OCI-LY7 (cell line): ENCODE measurements around the gene SEMA4D. TPM values are rescaled to one million over a fixed set of nuclear protein-coding genes. Genes with fewer than 3 reads are reported as not detected.

Source experiments
- BruUV-seq: library from RNA; stranded (reverse); fragments of 400-500 nt; replicated peaks from 2 replicates; lab custom pipeline; 2021; lab: Mats Ljungman, UMichigan
- CTCF ChIA-PET: fragments of 300-600 bp; sonication (Branson Sonifier 250); formaldehyde crosslinking; loops from one replicate; lab custom pipeline; 2022; ENCODE audit warnings: antibody characterized with exemption; ENCODE audit not compliant: unreplicated experiment; lab: Charles Lee
- POLR2A ChIA-PET: fragments of 300-600 bp; sonication (Branson Sonifier 250); formaldehyde crosslinking; loops from one replicate; lab custom pipeline; 2022; ENCODE audit warnings: antibody characterized with exemption; lab: Charles Lee
- DNase-seq: peaks from one replicate; pipeline ENCODE4 v3.0.0-alpha.2; 2015; ENCODE audit warnings: low spot score
- H2AFZ ChIP-seq: fragments of 200-600 bp; sonication (generic), shearing (Covaris generic); 2 replicates; pipeline ENCODE4 v1.6.1; 2014; ENCODE audit warnings: mild to moderate bottlenecking, antibody characterized with exemption, low read length, moderate library complexity
- H3K27ac ChIP-seq: fragments of 200-600 bp; sonication (generic); 2 replicates; pipeline ENCODE4 v1.5.1; 2014; ENCODE audit warnings: mixed run types, low read depth, mild to moderate bottlenecking, moderate library complexity, low read length, inconsistent platforms; ENCODE audit not compliant: poor library complexity, severe bottlenecking
- H3K36me3 ChIP-seq: fragments of 200-600 bp; sonication (generic); 2 replicates; pipeline ENCODE4 v1.6.1; 2014; ENCODE audit warnings: mild to moderate bottlenecking, antibody characterized with exemption, low read length, moderate library complexity, mixed read lengths; ENCODE audit not compliant: insufficient read depth
- H3K4me1 ChIP-seq: fragments of 200-600 bp; sonication (generic); 2 replicates; pipeline ENCODE4 v1.5.1; 2014; ENCODE audit warnings: mild to moderate bottlenecking, low read length; ENCODE audit not compliant: insufficient read depth, poor library complexity, severe bottlenecking
- H3K4me2 ChIP-seq: fragments of 200-600 bp; sonication (generic); 2 replicates; pipeline ENCODE4 v1.6.1; 2014; ENCODE audit warnings: mild to moderate bottlenecking, low read length
- H3K4me3 ChIP-seq: fragments of 200-600 bp; sonication (generic); 2 replicates; pipeline ENCODE4 v1.5.1; 2014; ENCODE audit warnings: mild to moderate bottlenecking, low read depth, low read length; ENCODE audit not compliant: poor library complexity, severe bottlenecking
- H3K79me2 ChIP-seq: fragments of 200-600 bp; sonication (generic); 2 replicates; pipeline ENCODE4 v1.6.1; 2016; ENCODE audit warnings: low read depth, mild to moderate bottlenecking, low read length, moderate library complexity, mixed read lengths; ENCODE audit not compliant: insufficient read depth
- H3K9me2 ChIP-seq: fragments of 200-600 bp; sonication (generic); 2 replicates; pipeline ENCODE4 v1.6.1; 2016; ENCODE audit warnings: mild to moderate bottlenecking, low read length, mixed read lengths; ENCODE audit not compliant: insufficient read depth
- H3K9me3 ChIP-seq: fragments of 200-600 bp; sonication (generic); 2 replicates; pipeline ENCODE4 v1.6.1; 2014; ENCODE audit warnings: mild to moderate bottlenecking, mixed run types, low read length, mixed read lengths
- H4K20me1 ChIP-seq: fragments of 200-600 bp; sonication (generic); 2 replicates; pipeline ENCODE4 v1.6.1; 2014; ENCODE audit warnings: mild to moderate bottlenecking, antibody characterized with exemption, low read length, moderate library complexity, mixed read lengths; ENCODE audit not compliant: insufficient read depth
- EZH2phosphoT487 ChIP-seq: fragments of 200-600 bp; sonication (generic); IDR thresholded peaks from 2 replicates; pipeline ENCODE4 v1.6.1; 2018; ENCODE audit warnings: low read depth, borderline replicate concordance, mild to moderate bottlenecking, mixed run types, antibody characterized with exemption, low read length, moderate library complexity, mixed read lengths
- intact Hi-C: fragments of 100-400 bp; cut with micrococcal nuclease; formaldehyde crosslinking; loops from one replicate; pipeline ENCODE4 v1.10.0; 2022; ENCODE audit not compliant: unreplicated experiment
- total RNA-seq, 2 experiments: library from RNA; depleted of rRNA in 1 of 2; stranded (reverse); fragments of >200 nt in 1 of 2; shearing (Covaris generic) in 1 of 2; gene quantifications; 2 replicates each; pipeline ENCODE4 v1.2.3, GENCODE V29; 2014 to 2022
- TF ChIP-seq, protein P1 (sequence below): fragments of 200-600 bp; sonication (generic); conservative IDR thresholded peaks from 2 replicates; pipeline ENCODE4 v1.5.1; 2014; ENCODE audit warnings: mild to moderate bottlenecking, antibody characterized with exemption, low read length, moderate library complexity, mixed read lengths

SEMA4D gene
- total RNA-seq, 2 experiments from 2014 or later = 28.5 to 60.5 TPM

DNA sequence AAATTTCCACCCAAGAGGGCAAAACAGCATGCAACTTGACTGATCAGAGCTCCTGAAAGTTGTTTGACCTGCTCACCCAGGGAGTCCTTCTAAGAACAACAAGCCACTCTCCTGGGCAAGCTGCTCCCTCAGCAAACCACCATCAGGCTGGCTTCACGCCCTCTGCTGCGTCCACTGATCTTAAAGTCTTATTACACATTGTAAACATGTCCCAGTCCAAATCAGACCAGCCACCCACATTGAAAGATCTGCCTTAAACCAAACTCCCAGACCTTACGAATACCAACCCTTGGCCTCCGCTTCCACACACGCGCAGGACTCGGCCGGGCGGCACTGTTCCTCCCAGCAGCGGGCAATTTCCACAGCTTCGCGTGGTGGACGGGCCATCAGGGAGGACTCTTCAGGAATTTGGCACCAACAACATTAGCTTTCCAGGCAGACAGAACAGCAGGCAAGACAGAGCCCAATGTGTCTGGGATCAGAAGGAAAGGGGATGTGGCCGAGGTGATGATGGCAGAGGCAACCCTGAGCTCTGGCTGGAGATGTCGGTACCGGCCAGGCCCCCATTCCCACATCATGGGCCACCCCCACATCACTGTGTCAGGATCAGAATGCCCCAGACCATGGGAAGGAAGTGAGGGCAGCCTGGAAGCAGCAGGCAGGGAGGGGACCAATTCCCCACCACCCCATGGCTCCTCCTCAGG is 56.8 kb downstream of the SEMA4D start:
- intact Hi-C loops = loop anchor here (1.0 kb wide), 1 partner anchor 43 kb away; no protein-coding TSS in a partner anchor
- no TSS peak for BruUV-seq

DNA sequence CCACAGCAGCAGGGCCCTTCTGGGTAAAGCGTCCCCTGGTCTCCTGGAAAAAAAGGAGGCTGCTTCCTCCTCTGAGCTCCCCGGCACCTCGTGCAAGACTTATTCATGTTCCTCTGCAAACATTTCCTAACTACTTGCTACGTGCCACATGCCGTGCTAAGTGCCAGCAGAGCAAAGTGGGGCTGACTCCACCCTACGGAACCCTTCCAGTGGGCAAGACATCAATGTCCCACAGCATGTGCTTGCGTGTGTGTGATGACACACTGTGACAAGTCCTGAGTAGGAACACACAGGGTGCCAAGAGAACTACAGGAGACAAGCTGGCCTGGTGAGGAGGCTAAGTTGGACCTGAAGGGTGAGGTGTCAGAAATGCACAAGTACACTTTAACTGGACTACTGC is 57.4 kb downstream of the SEMA4D start:
- no peaks in the 10 kb centered on the region for H3K9me3 ChIP-seq
- no peak overlapping the region for H3K4me3 ChIP-seq
- H3K79me2 ChIP-seq = no peaks in the 10 kb centered on the region
- POLR2A ChIA-PET = interaction anchor here (1.2 to 2.7 kb wide), 3 partner anchors 11 to 16 kb away, joined by 3 to 8 read pairs (median 4); no protein-coding TSS in a partner anchor
- TF ChIP-seq, protein P1, sequence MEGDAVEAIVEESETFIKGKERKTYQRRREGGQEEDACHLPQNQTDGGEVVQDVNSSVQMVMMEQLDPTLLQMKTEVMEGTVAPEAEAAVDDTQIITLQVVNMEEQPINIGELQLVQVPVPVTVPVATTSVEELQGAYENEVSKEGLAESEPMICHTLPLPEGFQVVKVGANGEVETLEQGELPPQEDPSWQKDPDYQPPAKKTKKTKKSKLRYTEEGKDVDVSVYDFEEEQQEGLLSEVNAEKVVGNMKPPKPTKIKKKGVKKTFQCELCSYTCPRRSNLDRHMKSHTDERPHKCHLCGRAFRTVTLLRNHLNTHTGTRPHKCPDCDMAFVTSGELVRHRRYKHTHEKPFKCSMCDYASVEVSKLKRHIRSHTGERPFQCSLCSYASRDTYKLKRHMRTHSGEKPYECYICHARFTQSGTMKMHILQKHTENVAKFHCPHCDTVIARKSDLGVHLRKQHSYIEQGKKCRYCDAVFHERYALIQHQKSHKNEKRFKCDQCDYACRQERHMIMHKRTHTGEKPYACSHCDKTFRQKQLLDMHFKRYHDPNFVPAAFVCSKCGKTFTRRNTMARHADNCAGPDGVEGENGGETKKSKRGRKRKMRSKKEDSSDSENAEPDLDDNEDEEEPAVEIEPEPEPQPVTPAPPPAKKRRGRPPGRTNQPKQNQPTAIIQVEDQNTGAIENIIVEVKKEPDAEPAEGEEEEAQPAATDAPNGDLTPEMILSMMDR = no peak
- TF ChIP-seq EZH2phosphoT487 = no peak
- H4K20me1 ChIP-seq = peaks cover 4% of the 10 kb centered on the region; the same call in 1 of the 2 replicates
- H3K36me3 ChIP-seq = no peaks in the 10 kb centered on the region
- peak overlapping the region; percentile 48 for H3K4me2 ChIP-seq
- no peak overlapping the region for H3K27ac ChIP-seq
- peaks cover 85% of the 10 kb centered on the region for H3K4me1 ChIP-seq
- CTCF ChIA-PET = interaction anchor here (0.5 to 0.8 kb wide), 4 partner anchors 19 to 108 kb away, joined by 3 to 7 read pairs (median 4); no protein-coding TSS in a partner anchor
- no peak for DNase-seq
- H2AFZ ChIP-seq = no peak overlapping the region
- no peaks in the 10 kb centered on the region for H3K9me2 ChIP-seq
- no TSS peak for BruUV-seq
- intact Hi-C loops = loop anchor here (1.0 kb wide), 1 partner anchor 44 kb away; no protein-coding TSS in a partner anchor

More for the DNA sequence above, 56.8 kb downstream of the SEMA4D start:
- Histone ChIP-seq H3K79me2 (no peaks in the 10 kb centered on the region), H3K27ac (no peak overlapping the region), H3K4me2 (peak overlapping the region; percentile 58), H3K9me3 (no peaks in the 10 kb centered on the region), H2AFZ (no peak overlapping the region), H3K4me1 (peaks cover 80% of the 10 kb centered on the region), H3K4me3 (no peak overlapping the region), H3K9me2 (no peaks in the 10 kb centered on the region), H4K20me1 (peaks cover 4% of the 10 kb centered on the region; the same call in 1 of the 2 replicates), H3K36me3 (no peaks in the 10 kb centered on the region)
- ChIA-PET POLR2A (interaction anchor here (0.8 to 2.7 kb wide), 3 partner anchors 12 to 22 kb away, joined by 3 to 8 read pairs (median 4); no protein-coding TSS in a partner anchor), CTCF (interaction anchor here (0.8 kb wide), 1 partner anchor 30 kb away, joined by 3 read pairs; no protein-coding TSS in a partner anchor)
- no peak for DNase-seq
- TF ChIP-seq, protein P1 = no peak
